GM12872 (cell line): ENCODE data around the gene FGF12.

Experiments used
- TF ChIP-seq, protein P1 (sequence below): IDR thresholded peaks from 3 replicates; pipeline ENCODE4 v1.5.1; 2011; ENCODE audit warnings: low read depth, mild to moderate bottlenecking, low read length, moderate library complexity; ENCODE audit not compliant: insufficient read depth

FGF12 gene

DNA sequence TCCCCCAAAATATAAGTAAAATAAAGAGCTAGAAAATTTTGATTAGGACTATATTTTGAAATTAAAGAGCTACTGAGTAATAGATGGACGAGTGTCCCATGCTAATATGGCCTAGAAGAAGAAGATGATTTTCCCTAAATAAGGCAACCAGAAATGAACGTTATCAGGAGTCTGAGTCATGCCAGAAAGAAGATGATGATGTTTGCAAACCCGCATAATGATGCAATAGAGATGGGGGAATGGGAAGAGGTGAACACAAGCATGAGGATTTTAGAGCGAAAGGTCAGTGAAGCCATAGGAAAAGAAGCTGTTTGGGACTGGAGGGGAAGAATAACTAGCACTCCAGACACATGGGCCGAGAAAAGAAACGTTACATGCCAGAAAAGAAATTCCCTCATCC lies 71.7 kb downstream of the FGF12 start:
- TF ChIP-seq, protein P1, sequence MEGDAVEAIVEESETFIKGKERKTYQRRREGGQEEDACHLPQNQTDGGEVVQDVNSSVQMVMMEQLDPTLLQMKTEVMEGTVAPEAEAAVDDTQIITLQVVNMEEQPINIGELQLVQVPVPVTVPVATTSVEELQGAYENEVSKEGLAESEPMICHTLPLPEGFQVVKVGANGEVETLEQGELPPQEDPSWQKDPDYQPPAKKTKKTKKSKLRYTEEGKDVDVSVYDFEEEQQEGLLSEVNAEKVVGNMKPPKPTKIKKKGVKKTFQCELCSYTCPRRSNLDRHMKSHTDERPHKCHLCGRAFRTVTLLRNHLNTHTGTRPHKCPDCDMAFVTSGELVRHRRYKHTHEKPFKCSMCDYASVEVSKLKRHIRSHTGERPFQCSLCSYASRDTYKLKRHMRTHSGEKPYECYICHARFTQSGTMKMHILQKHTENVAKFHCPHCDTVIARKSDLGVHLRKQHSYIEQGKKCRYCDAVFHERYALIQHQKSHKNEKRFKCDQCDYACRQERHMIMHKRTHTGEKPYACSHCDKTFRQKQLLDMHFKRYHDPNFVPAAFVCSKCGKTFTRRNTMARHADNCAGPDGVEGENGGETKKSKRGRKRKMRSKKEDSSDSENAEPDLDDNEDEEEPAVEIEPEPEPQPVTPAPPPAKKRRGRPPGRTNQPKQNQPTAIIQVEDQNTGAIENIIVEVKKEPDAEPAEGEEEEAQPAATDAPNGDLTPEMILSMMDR = no peak

- TF ChIP-seq, protein P1 = no peak
Measured at GRCh38 chr3:192655040-192655439, 72.3 kb downstream of the FGF12 start.

DNA sequence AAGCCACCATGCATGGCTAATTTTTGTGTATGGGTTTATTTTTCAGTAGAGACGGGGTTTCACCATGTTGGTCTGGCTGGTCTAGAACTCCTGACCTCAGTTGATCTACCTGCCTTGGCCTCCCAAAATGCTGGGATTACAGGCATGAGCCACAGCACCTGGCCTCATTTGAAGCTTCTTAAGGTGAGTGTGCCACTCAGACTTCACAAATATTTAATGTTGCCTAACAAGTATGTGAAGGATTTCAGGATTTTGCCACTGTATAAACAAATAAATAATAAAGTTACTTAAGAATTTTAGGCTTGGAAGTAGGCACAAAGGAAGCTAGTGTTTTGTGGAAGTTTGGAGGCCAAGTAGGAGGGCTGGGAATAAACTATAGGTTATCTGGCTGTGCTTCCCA lies 73.5 kb downstream of the FGF12 start:
- TF ChIP-seq, protein P1 = no peak

GRCh38 chr3:192652727-192653126 lies 74.6 kb downstream of the FGF12 start:
- TF ChIP-seq, protein P1 = no peak

DNA sequence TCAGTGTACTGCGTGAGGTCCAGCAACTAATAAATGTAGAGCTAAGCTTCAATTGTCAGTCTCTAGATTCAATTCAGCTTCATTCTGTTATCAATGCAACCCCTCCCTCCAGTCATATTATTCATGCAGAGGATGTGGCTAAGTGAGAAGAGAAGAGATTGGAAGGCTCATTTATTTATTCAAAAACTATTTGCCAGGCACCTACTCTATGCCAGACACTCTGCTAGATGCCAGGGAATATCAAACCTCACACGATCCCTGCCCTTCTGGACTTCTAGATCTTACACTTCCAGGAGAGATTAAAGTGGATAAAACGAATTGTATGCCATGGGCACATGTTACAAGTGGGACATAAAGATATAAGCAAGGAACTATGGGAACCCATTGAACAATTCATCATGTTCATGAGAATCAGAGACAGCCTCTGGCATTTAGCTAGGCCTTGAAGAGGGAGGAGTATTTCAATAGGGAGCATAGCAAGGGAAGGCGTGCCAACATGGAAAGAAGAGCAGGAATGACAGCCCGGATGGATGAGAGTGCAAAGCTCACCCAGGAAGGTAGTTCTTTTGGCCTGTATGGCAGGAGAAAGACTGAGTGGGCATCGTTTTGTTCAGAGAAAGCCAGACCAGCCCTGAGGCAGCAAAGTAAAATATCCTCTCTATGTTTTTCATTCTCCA lies 75.4 kb downstream of the FGF12 start:
- TF ChIP-seq, protein P1 = no peak

- TF ChIP-seq, protein P1 = no peak
Measured at GRCh38 chr3:192645437-192645836, 81.9 kb downstream of the FGF12 start.

GRCh38 chr3:192642651-192643050 lies 84.7 kb downstream of the FGF12 start:
- TF ChIP-seq, protein P1 = no peak
